GM23338 (cell line): Measurements from ENCODE around the gene CDK14. TPM values are rescaled to one million over a fixed set of nuclear protein-coding genes. Genes with fewer than 3 reads are reported as not detected.

ENCODE experiments used
- ATAC-seq: fragments of 200-7000 bp; cut with Tn5 transposase; 3 replicates; pipeline ENCODE4 v1.9.1; 2020
- DNase-seq: peaks from one replicate; pipeline ENCODE4 v3.0.0-alpha.2; 2015; ENCODE audit warnings: low spot score
- H2AFZ ChIP-seq: fragments of 200-600 bp; sonication (generic); 2 replicates; pipeline ENCODE4 v1.8.0; 2016; ENCODE audit warnings: antibody characterized with exemption, mild to moderate bottlenecking, moderate library complexity
- H3F3A ChIP-seq: fragments of 200-600 bp; sonication (generic); replicated peaks from 2 replicates; pipeline ENCODE4 v1.8.0; 2017; ENCODE audit warnings: antibody characterized with exemption, mixed run types, low read depth
- H3K27ac ChIP-seq: fragments of 200-600 bp; sonication (generic); 2 replicates; pipeline ENCODE4 v1.6.1; 2016; ENCODE audit warnings: low read depth
- H3K27me3 ChIP-seq: fragments of 200-600 bp; sonication (generic); 2 replicates; pipeline ENCODE4 v1.8.0; 2016; ENCODE audit warnings: mild to moderate bottlenecking, mixed run types, moderate library complexity; ENCODE audit not compliant: insufficient read depth
- H3K36me3 ChIP-seq: fragments of 200-600 bp; sonication (generic); 2 replicates; pipeline ENCODE4 v1.8.0; 2016; ENCODE audit warnings: mild to moderate bottlenecking; ENCODE audit not compliant: insufficient read depth
- H3K4me1 ChIP-seq: fragments of 200-600 bp; sonication (generic); 2 replicates; pipeline ENCODE4 v1.8.0; 2016; ENCODE audit warnings: mild to moderate bottlenecking, moderate library complexity; ENCODE audit not compliant: insufficient read depth
- H3K4me2 ChIP-seq: fragments of 200-600 bp; sonication (generic); 2 replicates; pipeline ENCODE4 v1.7.1; 2017; ENCODE audit warnings: mixed run types
- H3K4me3 ChIP-seq: fragments of 200-600 bp; sonication (generic); 2 replicates; pipeline ENCODE4 v1.6.1; 2016; ENCODE audit warnings: mixed run types
- H3K79me2 ChIP-seq: fragments of 200-600 bp; sonication (generic); replicated peaks from 2 replicates; pipeline ENCODE4 v1.8.0; 2017; ENCODE audit warnings: mild to moderate bottlenecking; ENCODE audit not compliant: insufficient read depth
- H3K9me2 ChIP-seq: fragments of 200-600 bp; sonication (generic); 2 replicates; pipeline ENCODE4 v1.8.0; 2017; ENCODE audit not compliant: insufficient read depth
- H4K20me1 ChIP-seq: fragments of 200-600 bp; sonication (generic); replicated peaks from 2 replicates; pipeline ENCODE4 v1.8.0; 2017; ENCODE audit warnings: mild to moderate bottlenecking; ENCODE audit not compliant: insufficient read depth
- H3K27ac Mint-ChIP-seq: 2 replicates; pipeline ENCODE4 v1.8.0; 2020; ENCODE audit warnings: inconsistent platforms, mild to moderate bottlenecking, moderate library complexity, mixed read lengths
- H3K27me3 Mint-ChIP-seq: 3 replicates; pipeline ENCODE4 v1.8.0; 2022; ENCODE audit warnings: low read depth, mild to moderate bottlenecking, moderate library complexity, mixed read lengths, inconsistent platforms; ENCODE audit not compliant: insufficient read depth, poor library complexity
- H3K36me3 Mint-ChIP-seq: 3 replicates; pipeline ENCODE4 v1.8.0; 2021; ENCODE audit warnings: low read depth, mild to moderate bottlenecking, inconsistent platforms, moderate library complexity, mixed read lengths
- H3K4me1 Mint-ChIP-seq: 3 replicates; pipeline ENCODE4 v1.8.0; 2020; ENCODE audit warnings: mild to moderate bottlenecking, inconsistent platforms, mixed read lengths
- H3K4me3 Mint-ChIP-seq: 3 replicates; pipeline ENCODE4 v1.8.0; 2021; ENCODE audit warnings: moderate library complexity, mild to moderate bottlenecking, inconsistent platforms, mixed read lengths
- H3K9me3 Mint-ChIP-seq: 3 replicates; pipeline ENCODE4 v1.8.0; 2020; ENCODE audit warnings: moderate library complexity, mild to moderate bottlenecking, inconsistent platforms, mixed read lengths
- CTCF ChIP-seq, 2 experiments: fragments of 200-600 bp in 1 of 2; sonication (generic) in 1 of 2; conservative IDR thresholded peaks; 2 replicates each; pipeline versions ENCODE4 v1.5.1 to v1.6.1; 2016 to 2017; ENCODE audit warnings: antibody characterized with exemption in 2 of 2, low read depth in 2 of 2, mild to moderate bottlenecking in 2 of 2, moderate library complexity in 1 of 2
- EZH2 ChIP-seq: fragments of 200-600 bp; sonication (generic); IDR thresholded peaks from one replicate; pipeline ENCODE4 v1.8.0; 2017; ENCODE audit warnings: antibody characterized with exemption, mild to moderate bottlenecking, low read depth; ENCODE audit not compliant: unreplicated experiment
- JUNB ChIP-seq: IDR thresholded peaks from one replicate; pipeline ENCODE4 v1.6.1; 2016; ENCODE audit warnings: antibody characterized with exemption; ENCODE audit not compliant: unreplicated experiment
- NANOG ChIP-seq: IDR thresholded peaks from 2 replicates; pipeline ENCODE4 v1.6.1; 2016; ENCODE audit warnings: antibody characterized with exemption, borderline replicate concordance
- POLR2AphosphoS5 ChIP-seq: IDR thresholded peaks from 2 replicates; pipeline ENCODE4 v1.6.1; 2016; ENCODE audit warnings: antibody characterized with exemption, low read depth
- STAT1 ChIP-seq: IDR thresholded peaks from one replicate; pipeline ENCODE4 v1.6.1; 2016; ENCODE audit warnings: antibody characterized with exemption; ENCODE audit not compliant: unreplicated experiment
- ZNF114 ChIP-seq: fragments of 250-450 bp; sonication (Bioruptor Pico); IDR thresholded peaks from 2 replicates; pipeline ENCODE4 v1.5.0; 2020; ENCODE audit warnings: mild to moderate bottlenecking, moderate library complexity
- ZNF331 ChIP-seq: fragments of 250-450 bp; sonication (Bioruptor Pico); IDR thresholded peaks from 2 replicates; pipeline ENCODE4 v1.5.0; 2020; ENCODE audit warnings: low read depth, mild to moderate bottlenecking, moderate library complexity
- ZNF462 ChIP-seq: fragments of 250-450 bp; sonication (Bioruptor Pico); IDR thresholded peaks from 2 replicates; pipeline ENCODE4 v1.5.0; 2020; ENCODE audit warnings: mild to moderate bottlenecking, moderate library complexity
- polyA plus RNA-seq: library from polyadenylated mRNA; unstranded; fragments of >200 nt; fragmentation: Nextera tagmentation; extraction: Ambion mirVana; gene quantifications from 2 replicates; pipeline ENCODE4 v1.2.1, GENCODE V29; 2016
- total RNA-seq: library from RNA; depleted of rRNA; stranded (reverse); fragments of >200 nt; shearing (Covaris generic); gene quantifications from 2 replicates; pipeline ENCODE4 v1.2.3, GENCODE V29; 2014

The CDK14 gene
- total and polyA plus RNA-seq, 2 experiments from 2014 or later = 11.2 to 24.0 TPM

GRCh38 chr7:90838799-90839198 lies 242.7 kb downstream of the CDK14 start:
- Mint-ChIP-seq H3K36me3 (peaks cover 24% of the 10 kb centered on the region), H3K4me3 (no peak overlapping the region), H3K27ac (no peak overlapping the region), H3K9me3 (peaks cover 15% of the 10 kb centered on the region), H3K4me1 (peaks cover 18% of the 10 kb centered on the region; the same call in 2 of the 3 replicates), H3K27me3 (peaks cover 2% of the 10 kb centered on the region)
- no peak for TF ChIP-seq ZNF331 (CRISPR knock-in tag)
- peak; percentile 37 to 49 for TF ChIP-seq CTCF (conservative IDR thresholded peaks at IDR 0.05; ENCODE audit: low read depth in 2 of 2)
- no peak for ATAC-seq
- H4K20me1 ChIP-seq = no peaks in the 10 kb centered on the region; the same call in 1 of the 2 replicates
- H2AFZ ChIP-seq = no peak overlapping the region
- H3K4me3 ChIP-seq = no peak overlapping the region
- H3K9me2 ChIP-seq = no peaks in the 10 kb centered on the region
- H3K36me3 ChIP-seq = no peaks in the 10 kb centered on the region
- peak; percentile 16 for DNase-seq
- H3F3A ChIP-seq = no peaks in the 10 kb centered on the region
- H3K27ac ChIP-seq = no peak overlapping the region
- no peaks in the 10 kb centered on the region for H3K79me2 ChIP-seq
- H3K4me2 ChIP-seq = no peak overlapping the region
- H3K4me1 ChIP-seq = 0 out of 2 replicates have a peak, but pooled peaks cover 7% of the 10 kb centered on the region
- H3K27me3 ChIP-seq = no peaks in the 10 kb centered on the region

GRCh38 chr7:90839316-90839715 lies 243.2 kb downstream of the CDK14 start:
- Histone ChIP-seq H3K79me2 (no peaks in the 10 kb centered on the region), H3K36me3 (no peaks in the 10 kb centered on the region), H2AFZ (no peak overlapping the region), H4K20me1 (no peaks in the 10 kb centered on the region; the same call in 1 of the 2 replicates), H3K4me1 (0 out of 2 replicates have a peak, but pooled peaks cover 5% of the 10 kb centered on the region), H3K4me3 (no peak overlapping the region), H3K4me2 (no peak overlapping the region), H3K9me2 (no peaks in the 10 kb centered on the region), H3F3A (no peaks in the 10 kb centered on the region), H3K27me3 (no peaks in the 10 kb centered on the region), H3K27ac (no peak overlapping the region)
- no peak overlapping the region for H3K27ac Mint-ChIP-seq
- peaks cover 15% of the 10 kb centered on the region for H3K9me3 Mint-ChIP-seq
- H3K36me3 Mint-ChIP-seq = peaks cover 24% of the 10 kb centered on the region
- no peak overlapping the region for H3K4me3 Mint-ChIP-seq
- H3K4me1 Mint-ChIP-seq = peaks cover 18% of the 10 kb centered on the region; the same call in 2 of the 3 replicates
- H3K27me3 Mint-ChIP-seq = peaks cover 2% of the 10 kb centered on the region
- ATAC-seq (no peak), DNase-seq (no peak)
- TF ChIP-seq JUNB (no peak), ZNF462 (CRISPR knock-in tag) (no peak), EZH2 (no peak), NANOG (no peak), CTCF (conservative IDR thresholded peaks at IDR 0.05; ENCODE audit: low read depth in 2 of 2) (no peak), POLR2AphosphoS5 (no peak), ZNF114 (CRISPR knock-in tag) (no peak), STAT1 (no peak)
